GM06990 (cell line): ENCODE data around the gene CENATAC.
"Not testable (repeated sequence)": the region's sequence is repeated elsewhere in the genome, so short reads cannot be mapped to it uniquely, and the experiment has no call there.

Experiments used
- DNase-seq: peaks from one replicate; pipeline ENCODE4 v3.0.0-alpha.2; 2011; ENCODE audit not compliant: insufficient read length; ENCODE audit errors: extremely low read depth
- H3K27me3 ChIP-seq: replicated peaks from 2 replicates; pipeline ENCODE4 v1.6.0; 2011; ENCODE audit warnings: low read length; ENCODE audit not compliant: control insufficient read depth, insufficient read depth
- H3K36me3 ChIP-seq: 2 replicates; pipeline ENCODE4 v1.5.1; 2011; ENCODE audit warnings: low read length; ENCODE audit not compliant: control insufficient read depth, insufficient read depth
- H3K4me3 ChIP-seq: replicated peaks from 2 replicates; pipeline ENCODE4 v1.5.1; 2011; ENCODE audit warnings: low read depth, mild to moderate bottlenecking, control low read depth, low read length
- CTCF ChIP-seq: IDR thresholded peaks from 2 replicates; pipeline ENCODE4 v1.5.1; 2011; ENCODE audit warnings: low read length, control low read depth, mild to moderate bottlenecking, inconsistent platforms; ENCODE audit not compliant: insufficient read depth, poor library complexity, severe bottlenecking

Gene CENATAC

GRCh38 chr11:118988280-118988679 is 9.7 kb upstream of the CENATAC start:
- DNase-seq, result no peak
- Histone ChIP-seq H3K4me3 (no peak overlapping the region), H3K36me3 (no peaks in the 10 kb centered on the region), H3K27me3 (no peaks in the 10 kb centered on the region)
- no peak for TF ChIP-seq CTCF

DNA sequence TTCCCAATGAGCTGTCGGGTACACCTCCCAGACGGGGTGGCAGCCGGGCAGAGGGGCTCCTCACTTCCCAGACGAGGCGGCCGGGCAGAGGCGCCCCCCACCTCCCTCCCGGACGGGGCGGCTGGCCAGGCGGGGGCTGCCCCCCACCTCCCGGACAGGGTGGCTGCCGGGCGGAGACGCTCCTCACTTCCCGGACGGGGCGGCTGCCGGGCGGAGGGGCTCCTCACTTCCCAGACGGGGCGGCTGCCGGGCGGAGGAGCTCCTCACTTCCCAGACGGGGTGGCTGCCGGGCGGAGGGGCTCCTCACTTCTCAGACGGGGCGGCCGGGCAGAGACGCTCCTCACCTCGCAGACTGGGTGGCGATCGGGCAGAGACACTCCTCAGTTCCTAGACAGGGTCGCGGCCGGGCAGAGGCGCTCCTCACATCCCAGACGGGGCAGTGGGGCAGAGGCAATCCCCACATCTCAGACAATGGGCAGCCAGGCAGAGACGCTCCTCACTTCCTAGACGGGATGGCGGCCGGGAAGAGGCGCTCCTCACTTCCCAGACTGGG is 6.4 kb upstream of the CENATAC start:
- not testable (repeated sequence) for H3K36me3 ChIP-seq, H3K27me3 ChIP-seq, DNase-seq, H3K4me3 ChIP-seq

DNA sequence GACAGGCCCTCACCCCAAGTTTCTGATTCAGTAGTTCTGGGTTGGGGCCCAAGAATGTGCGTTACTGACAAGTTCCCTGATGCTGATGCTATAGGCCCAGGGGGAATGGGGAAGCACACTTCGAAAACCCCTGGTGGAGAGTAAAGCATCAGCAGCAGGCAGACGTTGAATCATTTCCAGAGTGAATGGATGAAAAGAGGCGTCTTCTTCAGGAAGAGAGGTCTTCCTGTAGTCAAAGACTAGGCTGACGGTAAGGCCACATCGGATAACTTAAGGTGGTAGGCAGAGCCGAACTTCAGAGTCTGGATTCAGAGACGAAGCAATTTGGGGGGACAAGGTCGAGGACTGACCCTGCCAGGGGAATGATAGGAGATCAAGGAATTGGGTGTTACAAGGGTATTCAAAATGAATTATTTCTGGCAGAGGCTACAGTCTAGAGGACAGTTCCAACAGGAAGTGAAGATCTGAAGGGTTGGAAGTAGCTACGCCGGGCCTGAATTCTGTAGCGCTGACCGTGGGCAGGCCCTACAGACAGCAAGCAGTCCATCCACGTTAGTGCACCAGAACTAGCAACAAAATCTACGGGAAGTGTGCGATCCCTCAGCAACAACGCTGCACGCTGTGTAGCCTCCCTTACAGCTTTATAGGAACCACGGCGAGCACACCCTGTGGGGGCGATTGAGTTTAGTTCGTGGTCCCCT is 862 bp upstream of the CENATAC start:
- Histone ChIP-seq H3K27me3 (no peaks in the 10 kb centered on the region), H3K4me3 (peak overlapping the region; percentile 88), H3K36me3 (no peaks in the 10 kb centered on the region)
- peak; percentile 24 for TF ChIP-seq CTCF
- peak; percentile 41 for DNase-seq

DNA sequence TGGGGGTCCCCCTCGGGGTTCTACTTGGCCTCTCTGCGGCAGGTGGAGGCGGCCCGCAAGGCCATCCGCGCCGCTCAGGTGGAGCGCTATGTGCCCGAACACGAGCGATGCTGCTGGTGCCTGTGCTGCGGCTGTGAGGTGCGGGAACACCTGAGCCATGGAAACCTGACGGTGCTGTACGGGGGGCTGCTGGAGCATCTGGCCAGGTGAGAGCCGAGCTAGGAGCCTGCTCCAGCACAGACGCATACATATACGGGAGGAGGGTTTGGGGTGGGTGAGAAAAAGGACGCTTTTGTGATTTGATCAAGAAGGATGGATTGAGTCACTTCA is 415 bp downstream of the CENATAC start:
- Histone ChIP-seq H3K27me3 (no peaks in the 10 kb centered on the region), H3K36me3 (no peaks in the 10 kb centered on the region; the same call in 1 of the 2 replicates), H3K4me3 (peak overlapping the region; percentile 88)
- no peak for DNase-seq
- TF ChIP-seq CTCF, result no peak

DNA sequence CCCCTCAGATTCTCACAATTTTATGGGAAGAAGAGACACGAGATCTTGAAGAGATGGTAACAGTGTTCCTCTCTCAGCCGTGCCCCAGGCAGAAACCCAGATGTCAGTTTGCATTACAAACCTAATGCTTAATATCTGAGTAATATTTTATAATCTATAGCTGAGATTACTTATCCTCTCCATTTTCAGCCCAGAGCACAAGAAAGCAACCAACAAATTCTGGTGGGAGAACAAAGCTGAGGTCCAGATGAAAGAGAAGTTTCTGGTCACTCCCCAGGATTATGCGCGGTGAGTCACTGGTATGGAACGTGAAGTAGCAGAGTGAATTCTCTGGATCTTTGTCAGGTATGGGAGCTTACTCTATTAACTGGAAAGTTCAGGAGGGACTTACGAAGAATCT is 884 bp downstream of the CENATAC start:
- Histone ChIP-seq H3K36me3 (no peaks in the 10 kb centered on the region; the same call in 1 of the 2 replicates), H3K4me3 (peak overlapping the region; percentile 88), H3K27me3 (no peaks in the 10 kb centered on the region)
- no peak for TF ChIP-seq CTCF
- DNase-seq, result no peak

DNA sequence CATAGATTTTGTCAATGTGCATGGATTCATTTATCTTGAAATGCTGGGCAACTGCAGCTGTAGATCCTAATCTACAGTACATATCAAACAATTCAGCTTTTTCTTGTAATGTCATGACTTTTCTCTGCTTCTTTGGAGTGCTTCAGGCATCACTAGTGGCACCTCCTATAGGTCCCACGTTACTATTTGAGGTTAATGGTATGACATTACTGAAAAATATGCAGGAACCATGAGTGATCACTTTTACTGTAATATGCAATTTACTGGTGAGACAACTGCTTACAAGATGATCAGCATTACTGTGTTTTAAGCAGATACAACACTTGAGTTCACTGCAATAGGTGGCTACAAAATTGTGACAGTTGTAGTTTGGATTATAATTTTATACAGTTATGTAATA is 3.0 kb downstream of the CENATAC start:
- H3K27me3 ChIP-seq, result no peaks in the 10 kb centered on the region
- no peak for DNase-seq
- no peak for TF ChIP-seq CTCF
- H3K36me3 ChIP-seq, result no peaks in the 10 kb centered on the region; the same call in 1 of the 2 replicates
- H3K4me3 ChIP-seq, result no peak overlapping the region
